Epithelial cell of proximal tubule (primary cell): Measurements from ENCODE around the gene MEF2A. TPM values are rescaled to one million over a fixed set of nuclear protein-coding genes. Genes with fewer than 3 reads are reported as not detected.

ENCODE experiments used
- DNase-seq: peaks from one replicate; pipeline ENCODE4 v3.0.0-alpha.2; 2011; ENCODE audit warnings: low read depth
- H3K4me3 ChIP-seq: 2 replicates; pipeline ENCODE4 v1.5.1; 2011; ENCODE audit warnings: low read depth, mild to moderate bottlenecking, low read length
- total RNA-seq: library from RNA; depleted of rRNA; stranded (reverse); fragments of >200 nt; gene quantifications from 2 replicates; pipeline ENCODE4 v1.2.3, GENCODE V29; 2015
- TF ChIP-seq, protein P1 (sequence below): conservative IDR thresholded peaks from 2 replicates; pipeline ENCODE4 v1.5.1; 2012; ENCODE audit warnings: low read depth, mild to moderate bottlenecking, low read length

Gene MEF2A
- total RNA-seq, 1 donor from 2014 or later = 30.2 TPM

- no peak for DNase-seq
- TF ChIP-seq, protein P1, sequence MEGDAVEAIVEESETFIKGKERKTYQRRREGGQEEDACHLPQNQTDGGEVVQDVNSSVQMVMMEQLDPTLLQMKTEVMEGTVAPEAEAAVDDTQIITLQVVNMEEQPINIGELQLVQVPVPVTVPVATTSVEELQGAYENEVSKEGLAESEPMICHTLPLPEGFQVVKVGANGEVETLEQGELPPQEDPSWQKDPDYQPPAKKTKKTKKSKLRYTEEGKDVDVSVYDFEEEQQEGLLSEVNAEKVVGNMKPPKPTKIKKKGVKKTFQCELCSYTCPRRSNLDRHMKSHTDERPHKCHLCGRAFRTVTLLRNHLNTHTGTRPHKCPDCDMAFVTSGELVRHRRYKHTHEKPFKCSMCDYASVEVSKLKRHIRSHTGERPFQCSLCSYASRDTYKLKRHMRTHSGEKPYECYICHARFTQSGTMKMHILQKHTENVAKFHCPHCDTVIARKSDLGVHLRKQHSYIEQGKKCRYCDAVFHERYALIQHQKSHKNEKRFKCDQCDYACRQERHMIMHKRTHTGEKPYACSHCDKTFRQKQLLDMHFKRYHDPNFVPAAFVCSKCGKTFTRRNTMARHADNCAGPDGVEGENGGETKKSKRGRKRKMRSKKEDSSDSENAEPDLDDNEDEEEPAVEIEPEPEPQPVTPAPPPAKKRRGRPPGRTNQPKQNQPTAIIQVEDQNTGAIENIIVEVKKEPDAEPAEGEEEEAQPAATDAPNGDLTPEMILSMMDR = no peak
- H3K4me3 ChIP-seq = no peak overlapping the region
Observed at GRCh38 chr15:99716540-99717095, 150.8 kb downstream of the MEF2A start.

- no peak for DNase-seq
- H3K4me3 ChIP-seq = no peak overlapping the region
- TF ChIP-seq, protein P1 = no peak
Observed at GRCh38 chr15:99717161-99718009, 151.6 kb downstream of the MEF2A start.

DNA sequence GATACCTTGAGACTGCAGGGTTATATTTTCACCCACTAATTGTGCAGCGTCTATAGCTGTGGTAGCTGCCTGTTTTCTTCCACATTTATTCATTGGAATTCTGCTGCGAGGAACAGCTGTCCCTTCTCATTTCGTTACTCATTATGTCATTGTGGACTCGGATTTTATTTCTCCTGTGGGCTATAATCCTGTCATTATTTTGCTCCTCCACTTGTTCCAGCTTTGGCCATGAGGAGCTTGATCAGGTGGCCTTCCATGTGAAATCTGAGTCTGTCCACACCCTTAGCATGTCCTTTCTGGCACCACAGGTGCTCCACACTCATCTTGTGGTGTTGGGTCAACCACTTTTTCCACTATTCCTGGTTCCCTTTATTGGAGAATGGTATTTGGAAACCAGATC is 152.6 kb downstream of the MEF2A start:
- TF ChIP-seq, protein P1 = no peak
- DNase-seq = no peak
- no peak overlapping the region for H3K4me3 ChIP-seq

GRCh38 chr15:99719096-99719541 is 153.3 kb downstream of the MEF2A start:
- no peak overlapping the region for H3K4me3 ChIP-seq
- DNase-seq = no peak
- TF ChIP-seq, protein P1 = no peak

DNA sequence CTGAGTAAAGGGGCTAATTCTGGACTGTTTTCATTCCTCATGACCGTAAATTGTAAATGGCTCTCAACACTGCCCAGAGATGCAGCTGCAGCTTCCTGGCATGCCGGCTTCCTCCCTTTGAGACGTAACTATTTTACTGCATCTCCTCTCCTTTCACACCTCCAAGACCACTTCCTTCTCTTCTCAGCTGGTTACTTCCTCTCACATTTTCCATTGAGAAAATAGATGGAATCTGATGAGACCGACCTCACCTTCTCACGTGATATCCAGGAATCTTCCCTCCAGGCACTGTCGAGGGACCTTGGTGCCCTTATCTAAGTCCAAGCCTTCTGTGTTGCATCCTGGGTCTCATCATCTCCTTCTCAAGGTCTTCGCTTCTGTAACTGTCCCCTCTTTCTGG is 154.7 kb downstream of the MEF2A start:
- no peak for DNase-seq
- TF ChIP-seq, protein P1 = no peak
- no peak overlapping the region for H3K4me3 ChIP-seq

DNA sequence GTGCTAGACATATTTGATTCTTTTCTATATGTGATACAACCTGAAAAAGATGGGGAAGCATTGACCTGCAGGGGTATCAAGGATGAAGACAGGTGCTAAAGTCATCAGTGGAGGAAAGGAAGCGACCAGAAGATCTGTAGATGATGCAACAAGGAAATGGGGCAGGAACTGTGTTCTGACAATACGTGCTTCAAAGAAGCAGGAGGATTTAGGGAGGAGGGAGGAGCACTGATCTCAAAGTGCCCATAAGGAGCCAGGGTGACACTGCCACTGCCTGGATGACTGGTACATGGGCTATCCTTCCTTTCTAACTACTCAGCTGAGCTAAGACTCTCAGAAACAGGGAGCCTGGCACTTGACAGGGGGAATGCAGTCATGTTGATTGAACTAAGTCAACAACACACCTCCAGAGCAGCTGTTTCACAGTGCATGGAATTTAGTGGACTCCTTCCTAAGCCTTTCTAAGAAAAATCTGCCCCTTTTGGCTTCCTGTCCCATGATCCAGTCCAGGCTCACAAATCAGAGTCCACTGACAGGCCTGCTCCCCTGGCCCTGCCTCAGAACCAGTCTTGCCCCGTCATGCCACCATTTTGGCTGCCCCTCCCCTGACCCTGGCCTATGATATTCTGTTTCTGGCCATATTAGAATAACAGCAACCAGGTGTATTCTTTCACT is 155.5 kb downstream of the MEF2A start:
- H3K4me3 ChIP-seq = no peak overlapping the region
- DNase-seq = no peak
- TF ChIP-seq, protein P1 = no peak
